Fibroblast of the aortic adventitia (primary cell): ENCODE data around the gene CES5A. TPM values are rescaled to one million over a fixed set of nuclear protein-coding genes. Genes with fewer than 3 reads are reported as not detected.

Experiments used
- DNase-seq: peaks from one replicate; pipeline ENCODE4 v3.0.0-alpha.2; 2010; ENCODE audit warnings: low read depth
- H3K4me3 ChIP-seq: 2 replicates; pipeline ENCODE4 v1.5.1; 2011; ENCODE audit warnings: low read depth, mild to moderate bottlenecking, control low read depth, low read length, moderate library complexity
- total RNA-seq: library from RNA; depleted of rRNA; stranded (reverse); fragments of >200 nt; gene quantifications from 2 replicates; pipeline ENCODE4 v1.2.3, GENCODE V29; 2012; ENCODE audit warnings: low replicate concordance
- TF ChIP-seq, protein P1 (sequence below): IDR thresholded peaks from 2 replicates; pipeline ENCODE4 v1.5.1; 2011; ENCODE audit warnings: mild to moderate bottlenecking, low read length, control low read depth, inconsistent platforms; ENCODE audit not compliant: insufficient read depth

CES5A gene
- total RNA-seq, 1 donor = not detected

- TF ChIP-seq, protein P1, sequence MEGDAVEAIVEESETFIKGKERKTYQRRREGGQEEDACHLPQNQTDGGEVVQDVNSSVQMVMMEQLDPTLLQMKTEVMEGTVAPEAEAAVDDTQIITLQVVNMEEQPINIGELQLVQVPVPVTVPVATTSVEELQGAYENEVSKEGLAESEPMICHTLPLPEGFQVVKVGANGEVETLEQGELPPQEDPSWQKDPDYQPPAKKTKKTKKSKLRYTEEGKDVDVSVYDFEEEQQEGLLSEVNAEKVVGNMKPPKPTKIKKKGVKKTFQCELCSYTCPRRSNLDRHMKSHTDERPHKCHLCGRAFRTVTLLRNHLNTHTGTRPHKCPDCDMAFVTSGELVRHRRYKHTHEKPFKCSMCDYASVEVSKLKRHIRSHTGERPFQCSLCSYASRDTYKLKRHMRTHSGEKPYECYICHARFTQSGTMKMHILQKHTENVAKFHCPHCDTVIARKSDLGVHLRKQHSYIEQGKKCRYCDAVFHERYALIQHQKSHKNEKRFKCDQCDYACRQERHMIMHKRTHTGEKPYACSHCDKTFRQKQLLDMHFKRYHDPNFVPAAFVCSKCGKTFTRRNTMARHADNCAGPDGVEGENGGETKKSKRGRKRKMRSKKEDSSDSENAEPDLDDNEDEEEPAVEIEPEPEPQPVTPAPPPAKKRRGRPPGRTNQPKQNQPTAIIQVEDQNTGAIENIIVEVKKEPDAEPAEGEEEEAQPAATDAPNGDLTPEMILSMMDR = no peak
- H3K4me3 ChIP-seq = no peak overlapping the region
Observed at GRCh38 chr16:55888546-55888945, 13.4 kb upstream of the CES5A start.

GRCh38 chr16:55876854-55877253 is 1.7 kb upstream of the CES5A start:
- TF ChIP-seq, protein P1 = no peak
- no peak for DNase-seq
- H3K4me3 ChIP-seq = no peak overlapping the region

More at GRCh38 chr16:55888546-55888945, 13.4 kb upstream of the CES5A start:
- DNase-seq = no peak

GRCh38 chr16:55873122-55873521 is 2.1 kb downstream of the CES5A start:
- H3K4me3 ChIP-seq = no peak overlapping the region
- no peak for DNase-seq
- TF ChIP-seq, protein P1 = no peak

DNA sequence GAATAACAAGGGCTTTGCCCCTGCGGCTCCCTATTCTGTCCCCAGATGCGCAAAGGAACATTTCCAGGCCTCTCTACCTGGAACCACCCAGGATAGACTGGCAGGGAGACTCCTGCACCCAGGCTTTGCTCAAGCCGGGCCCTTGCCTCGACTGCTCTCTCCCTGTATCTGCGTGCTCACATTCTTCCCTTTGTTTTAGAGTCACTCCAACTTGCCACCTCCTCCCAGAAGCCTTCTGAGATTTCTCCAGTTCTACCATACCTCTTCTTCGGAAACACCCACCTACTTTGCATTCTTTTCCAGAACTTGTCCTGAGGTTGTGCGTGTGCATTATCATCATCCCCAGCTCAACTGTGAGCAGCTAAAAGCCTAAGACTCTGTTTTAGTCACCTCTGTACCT is 3.0 kb downstream of the CES5A start:
- H3K4me3 ChIP-seq = no peak overlapping the region
- TF ChIP-seq, protein P1 = no peak
- DNase-seq = no peak

- H3K4me3 ChIP-seq = no peak overlapping the region
- TF ChIP-seq, protein P1 = no peak
- DNase-seq = no peak
Observed at GRCh38 chr16:55871411-55872038, 3.6 kb downstream of the CES5A start.

DNA sequence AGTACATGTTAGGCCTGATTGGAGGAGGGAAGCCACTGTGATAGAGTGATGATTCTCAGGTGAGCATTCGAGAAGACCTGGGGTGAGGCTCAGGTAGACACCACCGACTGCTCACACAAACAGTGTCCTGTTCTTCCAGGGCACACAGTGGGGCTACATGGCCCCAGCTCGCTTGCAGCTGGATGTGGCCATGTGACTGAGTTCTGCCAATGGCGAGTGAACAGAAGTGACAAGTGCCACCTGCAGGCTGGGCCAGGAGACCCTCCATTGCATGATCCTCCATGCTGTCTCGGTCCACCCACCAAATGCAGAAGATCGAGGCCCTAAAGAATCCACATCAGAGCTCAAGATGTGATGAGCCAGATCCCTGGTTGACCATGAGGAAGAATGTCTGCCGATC is 6.2 kb downstream of the CES5A start:
- H3K4me3 ChIP-seq = no peak overlapping the region
- TF ChIP-seq, protein P1 = no peak
- DNase-seq = no peak

DNA sequence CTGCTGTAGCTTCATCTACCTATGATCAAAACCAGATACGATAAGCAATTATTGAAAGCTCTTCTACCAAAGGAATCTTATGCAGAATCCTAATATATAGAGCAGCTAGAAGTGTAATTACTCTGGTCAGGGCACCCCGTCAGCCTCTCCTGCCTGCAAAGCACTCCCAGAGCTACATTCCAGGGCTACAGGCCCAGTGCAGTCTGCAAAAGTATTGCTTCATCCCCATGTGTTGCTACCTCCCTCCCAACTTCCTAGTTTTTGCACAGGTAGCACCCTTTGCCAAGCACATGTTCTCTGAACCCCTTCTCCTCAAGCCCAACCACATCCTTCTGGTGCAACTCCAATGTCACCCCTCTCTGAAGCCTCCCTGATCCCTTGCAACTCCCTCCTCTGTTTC is 7.0 kb downstream of the CES5A start:
- DNase-seq = no peak
- TF ChIP-seq, protein P1 = no peak
- no peak overlapping the region for H3K4me3 ChIP-seq
